HG03439 (cell line): ENCODE results near the gene TRIM63.
A peak's percentile ranks its signal among the peaks of the same experiment; 100 is the strongest.
"Not testable (repeated sequence)": the region's sequence is repeated elsewhere in the genome, so short reads cannot be mapped to it uniquely, and the experiment has no call there.

Experiments
- ATAC-seq: cut with Tn5 transposase; IDR thresholded peaks from one replicate; pipeline ENCODE4 v1.9.1; 2021; ENCODE audit warnings: mild to moderate bottlenecking, moderate library complexity; ENCODE audit not compliant: unreplicated experiment

Gene TRIM63

GRCh38 chr1:26067432-26067911 lies at the start of gene TRIM63:
Gene TRIM63 (minus strand): TSS chr1:26067630. CDS start chr1:26067494, 136 bp downstream.
- no peak for ATAC-seq

- no peak for ATAC-seq
Observed at GRCh38 chr1:26114165-26114927, 46.9 kb upstream of the TRIM63 start.

GRCh38 chr1:26112407-26112775 lies 45.0 kb upstream of the TRIM63 start:
- no peak for ATAC-seq

GRCh38 chr1:26111530-26112406 lies 44.3 kb upstream of the TRIM63 start, which contains the start of gene PDIK1L:
Gene PDIK1L (plus strand): TSS chr1:26111824. CDS start chr1:26114309, 2,485 bp downstream.
- peak; percentile 70 for ATAC-seq

GRCh38 chr1:26110731-26111529 lies 43.5 kb upstream of the TRIM63 start:
- ATAC-seq: peak; percentile 39

GRCh38 chr1:26109229-26110164 lies 42.1 kb upstream of the TRIM63 start:
- no peak for ATAC-seq

- ATAC-seq: not testable (repeated sequence)
Observed at GRCh38 chr1:26105226-26105548, 37.8 kb upstream of the TRIM63 start.

GRCh38 chr1:26102526-26102925 lies 35.1 kb upstream of the TRIM63 start:
- ATAC-seq: no peak

GRCh38 chr1:26102119-26102518 lies 34.7 kb upstream of the TRIM63 start:
- no peak for ATAC-seq

GRCh38 chr1:26100204-26100603 lies 32.8 kb upstream of the TRIM63 start:
- not testable (repeated sequence) for ATAC-seq

- no peak for ATAC-seq
Observed at GRCh38 chr1:26099780-26100179, 32.4 kb upstream of the TRIM63 start.

- ATAC-seq: no peak
Observed at GRCh38 chr1:26098602-26099001, 31.2 kb upstream of the TRIM63 start.

GRCh38 chr1:26097696-26098095 lies 30.3 kb upstream of the TRIM63 start:
- no peak for ATAC-seq

- no peak for ATAC-seq
Observed at GRCh38 chr1:26096471-26096870, 29.0 kb upstream of the TRIM63 start.

- no peak for ATAC-seq
Observed at GRCh38 chr1:26094677-26095383, 27.4 kb upstream of the TRIM63 start.

GRCh38 chr1:26094076-26094669 lies 26.7 kb upstream of the TRIM63 start:
- no peak for ATAC-seq

- not testable (repeated sequence) for ATAC-seq
Observed at GRCh38 chr1:26093569-26093968, 26.1 kb upstream of the TRIM63 start.

GRCh38 chr1:26092422-26092821 lies 25.0 kb upstream of the TRIM63 start:
- ATAC-seq: no peak

- ATAC-seq: no peak
Observed at GRCh38 chr1:26090893-26091292, 23.5 kb upstream of the TRIM63 start.
